PC-3 (cell line): Measurements from ENCODE around the gene S100A5. TPM values are rescaled to one million over a fixed set of nuclear protein-coding genes. Genes with fewer than 3 reads are reported as not detected.

Source experiments
- ATAC-seq: fragments of 200-7000 bp; cut with Tn5 transposase; 2 replicates; pipeline ENCODE4 v1.9.1; 2020; ENCODE audit warnings: mild to moderate bottlenecking, moderate library complexity
- BruUV-seq: library from RNA; stranded (reverse); fragments of 400-500 nt; replicated peaks from 2 replicates; lab custom pipeline; 2021; lab: Mats Ljungman, UMichigan
- CTCF ChIA-PET: fragments of 300-600 bp; sonication (Branson Sonifier 250); formaldehyde crosslinking; loops from one replicate; lab custom pipeline; 2022; ENCODE audit warnings: antibody characterized with exemption; lab: Charles Lee
- POLR2A ChIA-PET: fragments of 300-600 bp; sonication (Branson Sonifier 250); formaldehyde crosslinking; loops from one replicate; lab custom pipeline; 2022; ENCODE audit warnings: antibody characterized with exemption; ENCODE audit not compliant: unreplicated experiment; lab: Charles Lee
- DNase-seq: peaks from one replicate; pipeline ENCODE4 v3.0.0-alpha.2; 2015
- H2AFZ ChIP-seq: fragments of 300-600 bp; sonication (generic); 2 replicates; pipeline ENCODE4 v1.6.0; 2016; ENCODE audit warnings: antibody characterized with exemption, low read length
- H3F3A ChIP-seq: fragments of 300-600 bp; sonication (generic); one replicate; pipeline ENCODE4 v1.6.0; 2017; ENCODE audit warnings: antibody characterized with exemption, low read length, control low read depth, mild to moderate bottlenecking; ENCODE audit not compliant: unreplicated experiment
- H3K27ac ChIP-seq: fragments of 300-600 bp; sonication (generic); 2 replicates; pipeline ENCODE4 v1.5.1; 2016; ENCODE audit warnings: mild to moderate bottlenecking, low read length
- H3K27me3 ChIP-seq: fragments of 300-600 bp; sonication (generic); 2 replicates; pipeline ENCODE4 v1.6.1; 2016; ENCODE audit warnings: low read length, mixed read lengths
- H3K36me3 ChIP-seq: fragments of 300-600 bp; sonication (generic); 2 replicates; pipeline ENCODE4 v1.6.1; 2016; ENCODE audit warnings: low read depth, mixed run types, low read length, mixed read lengths
- H3K4me1 ChIP-seq: fragments of 300-600 bp; sonication (generic); 2 replicates; pipeline ENCODE4 v1.5.1; 2016; ENCODE audit warnings: low read length; ENCODE audit not compliant: insufficient read depth
- H3K4me2 ChIP-seq: fragments of 300-600 bp; sonication (generic); 2 replicates; pipeline ENCODE4 v1.6.0; 2016; ENCODE audit warnings: low read length
- H3K4me3 ChIP-seq: fragments of 300-600 bp; sonication (generic); 2 replicates; pipeline ENCODE4 v1.5.1; 2016; ENCODE audit warnings: mild to moderate bottlenecking, low read length, mixed read lengths
- H3K79me2 ChIP-seq: fragments of 300-600 bp; sonication (generic); 2 replicates; pipeline ENCODE4 v1.6.1; 2017; ENCODE audit warnings: low read length, mixed read lengths
- H3K9ac ChIP-seq: fragments of 300-600 bp; sonication (generic); 2 replicates; pipeline ENCODE4 v1.6.0; 2016; ENCODE audit warnings: mild to moderate bottlenecking, low read length
- H3K9me2 ChIP-seq: fragments of 300-600 bp; sonication (generic); replicated peaks from 2 replicates; pipeline ENCODE4 v1.6.1; 2016; ENCODE audit warnings: mixed run types, low read length, mixed read lengths
- H3K9me3 ChIP-seq: fragments of 300-600 bp; sonication (generic); 2 replicates; pipeline ENCODE4 v1.6.1; 2016; ENCODE audit warnings: low read length, mixed read lengths
- H4K20me1 ChIP-seq: fragments of 300-600 bp; sonication (generic); 2 replicates; pipeline ENCODE4 v1.6.1; 2016; ENCODE audit warnings: low read length, mixed read lengths
- CTCF ChIP-seq: fragments of 300-600 bp; sonication (generic); conservative IDR thresholded peaks from 2 replicates; pipeline ENCODE4 v1.5.1; 2017; ENCODE audit warnings: antibody characterized with exemption, low read depth, mild to moderate bottlenecking, low read length
- EZH2 ChIP-seq: fragments of 300-600 bp; sonication (generic); IDR thresholded peaks from one replicate; pipeline ENCODE4 v1.6.1; 2017; ENCODE audit warnings: antibody characterized with exemption, mild to moderate bottlenecking, low read length; ENCODE audit not compliant: unreplicated experiment
- EZH2phosphoT487 ChIP-seq: fragments of 300-600 bp; sonication (generic); IDR thresholded peaks from 2 replicates; pipeline ENCODE4 v1.6.1; 2018; ENCODE audit warnings: mild to moderate bottlenecking, antibody characterized with exemption, low read length, borderline replicate concordance
- intact Hi-C: fragments of 100-400 bp; cut with micrococcal nuclease; formaldehyde crosslinking; loops from 2 replicates; pipeline ENCODE4 v1.9.0; 2023
- total RNA-seq: library from RNA; depleted of rRNA; stranded (reverse); fragments of >200 nt; gene quantifications from 2 replicates; pipeline ENCODE4 v1.2.3, GENCODE V29; 2014

Gene S100A5
- total RNA-seq, 1 experiment from 2014 or later = 6.3 TPM

GRCh38 chr1:153549741-153550397, 9.1 kb upstream of the S100A5 start:
- H3K9me2 ChIP-seq = no peaks in the 10 kb centered on the region
- H3K4me2 ChIP-seq = peak overlapping the region; percentile 33; the same call in 1 of the 2 replicates
- no peaks in the 10 kb centered on the region for H4K20me1 ChIP-seq
- DNase-seq (no peak), ATAC-seq (no peak)
- peaks cover 34% of the 10 kb centered on the region for H3K4me1 ChIP-seq
- intact Hi-C loops = loop anchor here (5.0 kb wide), 1 partner anchor 38 kb away; no protein-coding TSS in a partner anchor
- TF ChIP-seq EZH2 = no peak
- no peak for TF ChIP-seq CTCF
- no peak for TF ChIP-seq EZH2phosphoT487
- H3F3A ChIP-seq = no peaks in the 10 kb centered on the region
- no TSS peak for BruUV-seq
- H3K4me3 ChIP-seq = no peak overlapping the region
- no peaks in the 10 kb centered on the region for H3K27me3 ChIP-seq
- H3K9me3 ChIP-seq = no peaks in the 10 kb centered on the region
- no peaks in the 10 kb centered on the region for H3K79me2 ChIP-seq
- peak overlapping the region; percentile 72 for H3K9ac ChIP-seq
- peak overlapping the region; percentile 80 for H3K27ac ChIP-seq
- H3K36me3 ChIP-seq = no peaks in the 10 kb centered on the region
- ChIA-PET CTCF (interaction anchor here (0.6 kb wide), 1 partner anchor 1440 kb away, joined by 4 read pairs; no protein-coding TSS in a partner anchor), POLR2A (interaction anchor here (0.6 kb wide), 1 partner anchor 63 kb away, joined by 3 read pairs; the partner anchor contains the start of gene S100A16)
- H2AFZ ChIP-seq = peak overlapping the region; percentile 36; the same call in 1 of the 2 replicates

DNA sequence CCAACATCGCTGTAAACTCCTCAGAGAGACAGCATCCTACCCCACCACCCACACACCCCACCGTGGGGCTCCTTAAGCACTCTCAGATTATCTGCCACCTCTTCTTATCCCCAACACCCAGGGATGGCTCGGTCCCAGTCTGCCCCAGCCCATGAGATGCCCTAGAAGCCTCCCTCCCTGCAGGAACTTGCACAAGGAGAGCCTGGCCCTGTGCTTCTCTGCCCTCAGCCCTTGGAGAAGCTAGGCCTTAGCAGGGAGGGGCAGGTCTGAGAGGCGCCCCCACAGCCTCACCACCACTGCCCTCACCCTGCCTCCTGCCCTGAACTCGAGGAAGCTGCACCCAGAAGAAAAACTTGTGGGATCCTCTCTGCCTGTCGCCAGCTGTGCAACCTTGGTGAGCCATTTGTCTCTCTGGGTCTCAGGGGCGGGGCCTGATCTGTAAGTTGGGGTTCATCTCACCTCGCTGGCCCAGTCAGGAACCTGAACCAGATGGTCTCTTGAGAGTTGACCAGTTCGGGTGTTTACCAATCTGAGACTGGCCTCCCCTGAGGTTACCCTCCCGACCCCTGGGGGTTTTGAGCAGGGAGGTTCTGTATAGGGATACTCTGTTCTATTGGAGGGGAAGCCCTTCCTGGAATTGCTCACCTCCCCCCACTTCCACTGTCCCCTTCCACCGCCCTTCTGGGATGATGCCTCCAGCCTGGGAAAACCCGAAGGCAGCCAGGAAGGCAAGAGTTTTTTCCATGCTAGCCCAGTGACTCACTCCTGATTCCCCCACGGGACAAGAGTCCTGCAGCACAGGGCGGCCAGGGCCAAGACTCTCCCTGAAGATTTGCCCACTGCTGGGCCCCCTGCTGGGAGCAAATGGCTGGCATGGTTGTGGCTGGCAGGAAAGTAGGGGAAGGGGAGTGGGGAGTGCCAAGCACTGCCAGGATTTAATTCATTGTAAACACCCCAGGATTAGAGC, 8.3 kb upstream of the S100A5 start, which contains the start of gene S100A3:
Gene S100A3 (minus strand): TSS at position 537 of the 967 bp plus-strand sequence. CDS start 773 bp downstream, outside the sequence.
- no TSS peak for BruUV-seq
- POLR2A ChIA-PET = no interaction called here
- H2AFZ ChIP-seq = peak within 1 kb of the TSS; percentile 36; the same call in 1 of the 2 replicates
- H3K9ac ChIP-seq = peak within 1 kb of the TSS; percentile 72
- H3K27ac ChIP-seq = peak within 1 kb of the TSS; percentile 80
- H3K4me3 ChIP-seq = no peak within 1 kb of the TSS
- no peaks in the 10 kb centered on the region for H3K9me2 ChIP-seq
- H3K9me3 ChIP-seq = no peaks in the 10 kb centered on the region
- peaks cover 8% of the 10 kb centered on the region for H3K79me2 ChIP-seq
- no peaks in the 10 kb centered on the region for H3F3A ChIP-seq
- peaks cover 42% of the 10 kb centered on the region for H3K4me1 ChIP-seq
- DNase-seq = peak; percentile 83
- peak; percentile 57 for ATAC-seq
- CTCF ChIA-PET = no interaction called here
- no peaks in the 10 kb centered on the region for H3K27me3 ChIP-seq
- no peaks in the 10 kb centered on the region for H4K20me1 ChIP-seq
- H3K4me2 ChIP-seq = peak within 1 kb of the TSS; percentile 33
- intact Hi-C loops = loop anchor here (5.0 kb wide), 1 partner anchor 37 kb away; no protein-coding TSS in a partner anchor
- H3K36me3 ChIP-seq = no peaks in the 10 kb centered on the region
- TF ChIP-seq EZH2 (no peak), EZH2phosphoT487 (no peak), CTCF (peak; percentile 68)
